A673 (cell line): ENCODE measurements around the gene EHD3. TPM values are rescaled to one million over a fixed set of nuclear protein-coding genes. Genes with fewer than 3 reads are reported as not detected.

ENCODE experiments used
- BruUV-seq: library from RNA; stranded (reverse); fragments of 400-500 nt; replicated peaks from 2 replicates; lab custom pipeline; 2021; lab: Mats Ljungman, UMichigan
- CTCF ChIA-PET: fragments of 300-600 bp; sonication (Branson Sonifier 250); formaldehyde crosslinking; loops from one replicate; lab custom pipeline; 2022; ENCODE audit warnings: antibody characterized with exemption; lab: Charles Lee
- POLR2A ChIA-PET: fragments of 300-600 bp; sonication (Branson Sonifier 250); formaldehyde crosslinking; loops from one replicate; lab custom pipeline; 2022; ENCODE audit warnings: antibody characterized with exemption; ENCODE audit not compliant: low non-redundant PET; lab: Charles Lee
- DNase-seq: peaks from one replicate; pipeline ENCODE4 v3.0.0-alpha.2; 2015; ENCODE audit warnings: low spot score
- H3K27ac ChIP-seq: fragments of 200-600 bp; sonication (generic); 2 replicates; pipeline ENCODE4 v1.5.1; 2016; ENCODE audit warnings: mixed run types, low read depth, mild to moderate bottlenecking, mixed read lengths, antibody characterized with exemption, low read length; ENCODE audit not compliant: poor library complexity, severe bottlenecking
- H3K27me3 ChIP-seq: fragments of 200-600 bp; sonication (generic); replicated peaks from 2 replicates; pipeline ENCODE4 v1.6.1; 2017; ENCODE audit warnings: mixed run types, low read depth, mild to moderate bottlenecking, mixed read lengths, antibody characterized with exemption, low read length; ENCODE audit not compliant: insufficient read depth, poor library complexity
- H3K36me3 ChIP-seq: fragments of 200-600 bp; sonication (generic); 2 replicates; pipeline ENCODE4 v1.6.1; 2016; ENCODE audit warnings: mixed run types, mild to moderate bottlenecking, mixed read lengths, antibody characterized with exemption, low read length; ENCODE audit not compliant: insufficient read depth, poor library complexity, severe bottlenecking
- H3K4me1 ChIP-seq: fragments of 200-600 bp; sonication (generic); 2 replicates; pipeline ENCODE4 v1.6.1; 2017; ENCODE audit warnings: mixed run types, mild to moderate bottlenecking, mixed read lengths, antibody characterized with exemption, low read length; ENCODE audit not compliant: insufficient read depth, poor library complexity, severe bottlenecking
- H3K4me3 ChIP-seq: fragments of 200-600 bp; sonication (generic); 2 replicates; pipeline ENCODE4 v1.5.1; 2016; ENCODE audit warnings: low read depth, mixed run types, mild to moderate bottlenecking, mixed read lengths, low read length; ENCODE audit not compliant: poor library complexity, severe bottlenecking
- H3K9me3 ChIP-seq: fragments of 200-600 bp; sonication (generic); 2 replicates; pipeline ENCODE4 v1.6.1; 2016; ENCODE audit warnings: mixed run types, low read depth, mild to moderate bottlenecking, mixed read lengths, antibody characterized with exemption, low read length; ENCODE audit not compliant: poor library complexity, severe bottlenecking
- EZH2 ChIP-seq: fragments of 200-600 bp; sonication (generic); IDR thresholded peaks from 2 replicates; pipeline ENCODE4 v1.6.1; 2017; ENCODE audit warnings: borderline replicate concordance, low read depth, mild to moderate bottlenecking, mixed read lengths, antibody characterized with exemption, low read length; ENCODE audit not compliant: poor library complexity, severe bottlenecking
- intact Hi-C: fragments of 100-400 bp; cut with micrococcal nuclease; formaldehyde crosslinking; loops from one replicate; pipeline ENCODE4 v1.10.0; 2022; ENCODE audit not compliant: unreplicated experiment
- total RNA-seq: library from RNA; stranded (reverse); gene quantifications from 2 replicates; pipeline ENCODE4 v1.2.3, GENCODE V29; 2021
- TF ChIP-seq, protein P1 (sequence below): fragments of 300-800, 200-600 bp; sonication (generic); conservative IDR thresholded peaks from 2 replicates; pipeline ENCODE4 v1.5.1; 2017; ENCODE audit warnings: low read depth, mild to moderate bottlenecking, antibody characterized with exemption, low read length, moderate library complexity, mixed read lengths

EHD3 gene
- total RNA-seq, 1 experiment from 2014 or later, result 4.4 TPM

DNA sequence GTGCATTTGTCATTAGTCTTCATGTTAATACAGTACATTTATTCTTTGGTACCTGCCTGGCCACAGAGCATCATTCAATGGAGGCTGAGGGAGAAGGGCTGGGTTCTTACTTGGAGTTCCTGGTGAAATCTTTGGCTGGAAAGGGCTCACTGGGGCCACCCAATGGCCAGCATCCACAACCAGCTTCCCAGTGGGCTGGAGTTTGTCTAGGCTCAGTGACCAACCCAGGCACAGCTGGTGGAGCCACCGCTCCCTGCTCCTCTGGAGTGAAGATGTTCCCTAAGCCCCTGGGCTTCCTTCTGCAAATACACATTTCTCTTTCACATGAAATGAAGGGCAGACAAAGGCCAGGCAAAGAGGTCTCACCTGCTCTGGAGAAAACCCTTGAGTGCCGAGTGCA lies 34.4 kb downstream of the EHD3 start:
- Histone ChIP-seq H3K27me3 (no peaks in the 10 kb centered on the region), H3K4me1 (no peaks in the 10 kb centered on the region), H3K36me3 (no peaks in the 10 kb centered on the region), H3K9me3 (no peaks in the 10 kb centered on the region), H3K4me3 (no peak overlapping the region), H3K27ac (no peak overlapping the region)
- ChIA-PET CTCF (no interaction called here), POLR2A (no interaction called here)
- no TSS peak for BruUV-seq
- TF ChIP-seq EZH2, result no peak
- TF ChIP-seq, protein P1, sequence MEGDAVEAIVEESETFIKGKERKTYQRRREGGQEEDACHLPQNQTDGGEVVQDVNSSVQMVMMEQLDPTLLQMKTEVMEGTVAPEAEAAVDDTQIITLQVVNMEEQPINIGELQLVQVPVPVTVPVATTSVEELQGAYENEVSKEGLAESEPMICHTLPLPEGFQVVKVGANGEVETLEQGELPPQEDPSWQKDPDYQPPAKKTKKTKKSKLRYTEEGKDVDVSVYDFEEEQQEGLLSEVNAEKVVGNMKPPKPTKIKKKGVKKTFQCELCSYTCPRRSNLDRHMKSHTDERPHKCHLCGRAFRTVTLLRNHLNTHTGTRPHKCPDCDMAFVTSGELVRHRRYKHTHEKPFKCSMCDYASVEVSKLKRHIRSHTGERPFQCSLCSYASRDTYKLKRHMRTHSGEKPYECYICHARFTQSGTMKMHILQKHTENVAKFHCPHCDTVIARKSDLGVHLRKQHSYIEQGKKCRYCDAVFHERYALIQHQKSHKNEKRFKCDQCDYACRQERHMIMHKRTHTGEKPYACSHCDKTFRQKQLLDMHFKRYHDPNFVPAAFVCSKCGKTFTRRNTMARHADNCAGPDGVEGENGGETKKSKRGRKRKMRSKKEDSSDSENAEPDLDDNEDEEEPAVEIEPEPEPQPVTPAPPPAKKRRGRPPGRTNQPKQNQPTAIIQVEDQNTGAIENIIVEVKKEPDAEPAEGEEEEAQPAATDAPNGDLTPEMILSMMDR, result no peak
- no peak for DNase-seq
- intact Hi-C loops, result no loop called here

DNA sequence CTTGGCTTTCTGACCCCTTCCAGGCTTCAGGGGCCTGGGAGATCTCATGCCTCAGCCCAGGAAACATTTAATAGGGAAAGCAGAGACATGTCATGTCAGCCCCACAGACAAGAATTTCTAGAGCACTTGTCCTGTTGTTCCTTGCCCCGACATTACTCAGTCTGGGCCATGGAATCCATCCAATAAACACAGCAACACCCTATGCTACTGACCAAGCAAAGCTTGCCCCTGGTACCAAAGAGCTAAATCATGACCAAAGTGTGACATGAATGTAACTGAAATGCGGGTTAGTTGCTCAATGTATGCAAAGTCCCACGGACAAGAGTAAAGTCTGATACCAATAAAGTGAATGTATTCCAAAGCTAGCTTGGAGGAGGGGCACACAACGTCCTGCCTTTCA lies 35.1 kb downstream of the EHD3 start:
- no peak for DNase-seq
- BruUV-seq, result no TSS peak
- intact Hi-C loops, result no loop called here
- ChIA-PET POLR2A (no interaction called here), CTCF (no interaction called here)
- H3K27me3 ChIP-seq, result no peaks in the 10 kb centered on the region
- H3K4me1 ChIP-seq, result no peaks in the 10 kb centered on the region
- no peaks in the 10 kb centered on the region for H3K9me3 ChIP-seq
- no peaks in the 10 kb centered on the region for H3K36me3 ChIP-seq
- no peak overlapping the region for H3K27ac ChIP-seq
- H3K4me3 ChIP-seq, result no peak overlapping the region
- TF ChIP-seq, protein P1, result no peak
- TF ChIP-seq EZH2, result no peak

DNA sequence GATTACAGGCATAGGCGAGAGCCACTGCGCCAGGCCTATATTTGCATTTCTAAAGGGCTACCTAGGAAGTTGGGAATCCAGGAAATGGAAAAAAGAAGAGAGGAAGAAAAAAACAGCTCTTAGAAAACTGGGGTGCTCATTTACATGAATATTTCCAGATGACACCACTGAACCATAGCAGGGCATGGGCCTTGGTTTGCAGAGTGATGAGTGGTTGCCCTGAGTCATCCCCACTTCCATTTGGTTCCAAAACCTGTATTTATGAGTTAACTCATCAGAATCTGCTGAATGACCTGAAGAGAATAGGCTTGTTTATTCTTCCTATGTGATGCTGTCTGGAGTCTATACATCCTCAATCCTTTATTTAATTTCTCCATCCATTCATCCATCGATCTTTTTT lies 36.2 kb downstream of the EHD3 start:
- no peak for TF ChIP-seq EZH2
- TF ChIP-seq, protein P1, result no peak
- ChIA-PET POLR2A (no interaction called here), CTCF (no interaction called here)
- Histone ChIP-seq H3K4me3 (no peak overlapping the region), H3K27me3 (no peaks in the 10 kb centered on the region), H3K4me1 (peaks cover 10% of the 10 kb centered on the region), H3K36me3 (no peaks in the 10 kb centered on the region), H3K27ac (no peak overlapping the region), H3K9me3 (no peaks in the 10 kb centered on the region)
- intact Hi-C loops, result no loop called here
- no peak for DNase-seq
- BruUV-seq, result no TSS peak
